NCI-H2227 (cell line): ENCODE measurements around the gene PLA2G4D.

Experiments used
- DNase-seq: peaks from one replicate; lab custom pipeline; 2025; ENCODE audit not compliant: unreplicated experiment; lab: John Stamatoyannopoulos, UW

PLA2G4D gene

GRCh38 chr15:42128476-42128875 is 34.1 kb upstream of the PLA2G4D start:
- no peak for DNase-seq

GRCh38 chr15:42123546-42123945 is 29.2 kb upstream of the PLA2G4D start:
- no peak for DNase-seq

- no peak for DNase-seq
These were observed 27.3 kb upstream of the PLA2G4D start for GRCh38 chr15:42121682-42122081.

- no peak for DNase-seq
These were observed 26.7 kb upstream of the PLA2G4D start for GRCh38 chr15:42121021-42121420.

GRCh38 chr15:42120285-42120684 is 25.9 kb upstream of the PLA2G4D start:
- DNase-seq: no peak

GRCh38 chr15:42119446-42119760 is 25.0 kb upstream of the PLA2G4D start:
- no peak for DNase-seq

- no peak for DNase-seq
These were observed 24.5 kb upstream of the PLA2G4D start for GRCh38 chr15:42118650-42119445.

GRCh38 chr15:42111924-42112323 is 17.6 kb upstream of the PLA2G4D start:
- DNase-seq: no peak

- no peak for DNase-seq
These were observed 16.0 kb upstream of the PLA2G4D start for GRCh38 chr15:42110367-42110766.

GRCh38 chr15:42108806-42109205 is 14.4 kb upstream of the PLA2G4D start:
- no peak for DNase-seq

GRCh38 chr15:42108189-42108588 is 13.8 kb upstream of the PLA2G4D start:
- no peak for DNase-seq

- no peak for DNase-seq
These were observed 13.1 kb upstream of the PLA2G4D start for GRCh38 chr15:42107473-42107872.

GRCh38 chr15:42106288-42106687 is 11.9 kb upstream of the PLA2G4D start:
- DNase-seq: no peak

GRCh38 chr15:42104095-42104891 is 9.9 kb upstream of the PLA2G4D start:
- no peak for DNase-seq

- DNase-seq: no peak
These were observed 8.4 kb upstream of the PLA2G4D start for GRCh38 chr15:42102646-42103235.

- DNase-seq: no peak
These were observed 7.5 kb upstream of the PLA2G4D start for GRCh38 chr15:42101861-42102260.

GRCh38 chr15:42100021-42100800 is 5.8 kb upstream of the PLA2G4D start:
- DNase-seq: no peak

GRCh38 chr15:42097018-42097417 is 2.7 kb upstream of the PLA2G4D start:
- DNase-seq: no peak

GRCh38 chr15:42093966-42094365 is 396 bp downstream of the PLA2G4D start:
- DNase-seq: no peak

GRCh38 chr15:42092398-42093318 is 1.7 kb downstream of the PLA2G4D start:
- no peak for DNase-seq
